UCSD-AML1 (cell line): ENCODE results near the gene SHB.

Experiments
- DNase-seq: peaks from one replicate; lab custom pipeline; 2025; ENCODE audit not compliant: unreplicated experiment; lab: John Stamatoyannopoulos, UW

SHB gene

DNA sequence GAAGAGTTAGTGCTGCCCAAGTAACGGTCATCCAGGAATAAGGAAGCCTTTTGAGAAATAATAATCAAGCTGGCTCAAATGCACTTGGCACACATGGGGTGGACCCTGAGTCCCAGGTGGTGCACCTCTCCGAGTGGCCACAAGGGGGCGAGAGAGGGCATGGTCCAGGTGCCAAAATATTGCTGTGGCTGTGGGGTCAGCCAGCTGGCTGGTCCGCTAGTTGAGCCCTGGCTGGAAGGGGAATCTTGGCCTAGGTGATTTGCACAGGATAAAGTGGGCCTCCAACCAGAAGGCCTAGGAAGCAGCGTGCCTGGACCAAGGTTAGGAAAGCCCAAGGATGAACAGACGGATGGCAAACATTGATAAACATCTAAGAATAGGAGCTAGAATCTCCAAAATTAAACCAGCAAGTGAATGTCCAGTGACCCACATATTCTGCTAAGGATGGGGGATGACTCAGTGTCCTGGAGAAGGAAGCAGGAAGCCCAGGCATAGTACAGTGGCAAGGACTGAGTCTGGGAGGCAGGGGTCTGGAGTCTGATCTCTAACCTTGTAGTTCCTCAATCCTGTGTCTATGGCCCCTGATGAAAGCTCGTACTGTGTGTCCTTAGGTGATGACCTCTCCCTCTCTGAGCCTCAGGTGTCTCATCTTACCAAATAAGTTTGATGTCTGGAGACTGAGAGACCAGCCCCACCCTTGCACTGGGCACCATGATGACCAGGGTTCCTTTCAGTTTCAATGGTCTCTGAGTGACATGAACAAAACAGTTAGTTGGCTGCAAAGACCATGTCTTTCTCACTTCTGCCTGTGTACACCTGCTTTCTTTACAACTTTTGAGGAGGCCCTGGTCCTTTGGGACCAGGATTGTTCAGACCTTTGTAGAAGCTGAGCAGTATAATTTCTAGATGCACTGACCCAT, 19.2 kb upstream of the SHB start:
- peak; percentile 66 for DNase-seq

DNA sequence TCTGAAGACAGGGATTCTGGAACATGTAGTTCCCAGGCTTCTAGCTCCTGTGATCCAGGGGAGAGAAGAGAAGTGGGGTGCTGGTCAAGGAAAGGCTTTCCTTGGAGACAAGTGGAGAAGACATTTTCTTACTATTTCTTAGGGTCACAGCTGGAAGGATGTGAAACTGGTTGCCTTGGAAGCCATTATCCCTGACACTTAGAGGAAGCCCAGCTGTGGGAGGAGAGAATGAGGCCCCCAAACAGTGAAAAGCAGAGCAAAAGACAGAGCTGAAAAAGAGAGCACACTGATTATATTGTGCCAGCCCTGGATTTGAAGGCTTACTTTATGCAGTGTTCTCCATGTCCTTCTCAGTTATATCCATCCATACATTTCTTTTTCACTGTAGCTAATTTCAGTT, 17.5 kb upstream of the SHB start:
- DNase-seq: no peak

DNA sequence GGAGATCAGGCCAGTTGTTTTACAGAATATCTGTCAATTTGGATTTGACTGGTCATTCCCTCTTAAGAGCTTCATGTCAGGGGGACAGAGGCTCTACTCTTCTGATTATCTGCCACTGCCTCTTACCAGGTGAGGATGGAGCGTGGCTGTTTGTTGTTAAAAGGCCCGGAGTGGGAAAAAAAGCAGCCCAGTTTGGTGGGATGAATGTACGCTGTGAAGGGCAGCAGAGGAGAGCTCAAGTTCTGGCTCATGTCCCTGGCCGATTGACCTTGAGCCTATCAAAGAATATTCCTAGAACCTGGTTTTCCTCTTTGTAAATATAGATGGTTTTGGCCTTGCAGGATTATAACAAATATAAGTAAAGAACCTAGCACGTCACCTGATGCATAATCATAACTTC, 16.3 kb upstream of the SHB start:
- no peak for DNase-seq

DNA sequence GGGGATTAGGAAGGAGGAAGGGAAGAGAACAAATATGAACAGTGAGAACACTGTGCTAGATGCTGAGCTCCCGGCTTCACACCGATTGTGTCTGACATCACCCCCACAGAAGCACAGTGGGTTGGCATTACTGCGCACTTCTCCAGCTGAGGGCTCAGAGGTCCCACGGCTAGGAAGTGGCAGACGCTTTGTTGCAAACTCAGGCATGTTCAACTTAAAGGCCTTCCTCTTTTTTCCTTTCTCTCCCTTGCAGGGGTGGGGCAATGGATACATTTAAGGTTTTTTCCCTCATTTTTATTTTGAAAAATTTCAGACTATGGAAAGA, 15.5 kb upstream of the SHB start:
- peak; percentile 48 for DNase-seq

DNA sequence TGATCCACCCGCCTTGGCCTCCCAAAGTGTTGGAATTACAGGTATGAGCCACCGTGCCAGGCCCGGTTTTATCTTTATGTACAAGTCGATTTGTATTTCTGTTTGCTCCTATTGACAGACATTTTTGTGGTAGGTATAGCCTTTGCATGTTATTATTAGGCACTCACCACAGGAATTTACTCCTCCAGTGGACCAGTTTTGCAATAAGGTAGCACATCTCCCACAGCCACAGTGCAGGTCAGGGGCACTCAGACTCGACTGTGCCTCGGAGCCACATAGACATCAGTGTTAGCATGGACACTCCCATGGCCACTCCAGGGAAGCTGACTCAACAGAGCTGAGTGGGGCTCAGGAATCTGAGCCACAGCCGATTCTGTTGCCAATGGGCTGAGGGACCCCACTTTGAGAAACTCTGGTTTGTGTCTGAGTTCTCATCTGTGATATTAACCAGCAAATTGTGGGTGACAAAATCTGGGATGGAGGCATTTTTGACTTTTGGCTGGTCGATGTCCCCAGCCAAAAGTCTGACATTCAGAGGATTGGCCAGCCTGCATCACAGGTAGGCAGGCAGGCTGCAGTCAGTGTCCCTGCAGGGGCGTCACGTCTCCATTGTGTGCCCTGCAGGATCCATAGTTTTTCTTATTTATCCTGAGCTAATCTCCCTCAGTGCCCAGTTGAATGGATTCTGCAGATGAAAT, 15.0 kb upstream of the SHB start:
- no peak for DNase-seq

DNA sequence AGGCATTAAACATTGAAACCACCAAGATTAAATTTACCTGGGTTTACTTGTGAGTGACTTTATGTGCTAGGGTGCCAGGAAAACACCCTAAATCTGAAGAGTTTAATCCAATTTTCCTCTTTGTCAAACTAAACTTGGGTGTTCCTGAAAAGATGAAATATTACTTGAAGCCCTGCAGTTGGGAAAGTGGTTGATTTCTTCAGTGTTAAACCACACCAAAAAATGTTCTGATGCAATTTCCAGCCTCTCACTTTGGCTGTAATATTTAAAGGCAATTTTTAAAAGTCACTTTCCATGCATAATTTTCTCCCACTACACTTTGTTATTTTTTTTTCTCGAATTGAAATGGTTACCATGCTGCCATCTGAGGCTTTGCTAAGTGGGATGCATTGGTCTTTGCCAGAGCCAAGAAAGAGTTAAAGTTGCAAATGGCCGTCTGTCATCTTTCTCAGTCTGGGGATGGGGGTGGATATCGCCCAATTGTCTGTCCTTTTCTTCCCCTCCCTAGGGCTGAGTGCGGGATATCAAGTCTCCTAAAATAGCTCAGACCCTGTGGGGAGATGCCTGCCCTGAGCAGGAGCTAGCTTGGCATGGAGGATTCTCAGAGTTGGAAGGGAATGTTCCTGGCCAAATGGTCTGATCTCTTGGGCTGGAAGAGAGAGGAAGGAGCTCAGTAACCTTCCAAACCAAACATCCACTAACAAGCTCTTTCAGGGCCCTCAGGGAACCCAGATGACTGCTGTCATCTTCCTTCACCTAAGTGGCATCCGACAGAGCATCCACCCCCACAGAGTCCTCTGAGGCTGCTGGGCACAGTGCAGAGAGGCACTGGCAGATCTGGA, 13.6 kb upstream of the SHB start:
- DNase-seq: no peak

DNA sequence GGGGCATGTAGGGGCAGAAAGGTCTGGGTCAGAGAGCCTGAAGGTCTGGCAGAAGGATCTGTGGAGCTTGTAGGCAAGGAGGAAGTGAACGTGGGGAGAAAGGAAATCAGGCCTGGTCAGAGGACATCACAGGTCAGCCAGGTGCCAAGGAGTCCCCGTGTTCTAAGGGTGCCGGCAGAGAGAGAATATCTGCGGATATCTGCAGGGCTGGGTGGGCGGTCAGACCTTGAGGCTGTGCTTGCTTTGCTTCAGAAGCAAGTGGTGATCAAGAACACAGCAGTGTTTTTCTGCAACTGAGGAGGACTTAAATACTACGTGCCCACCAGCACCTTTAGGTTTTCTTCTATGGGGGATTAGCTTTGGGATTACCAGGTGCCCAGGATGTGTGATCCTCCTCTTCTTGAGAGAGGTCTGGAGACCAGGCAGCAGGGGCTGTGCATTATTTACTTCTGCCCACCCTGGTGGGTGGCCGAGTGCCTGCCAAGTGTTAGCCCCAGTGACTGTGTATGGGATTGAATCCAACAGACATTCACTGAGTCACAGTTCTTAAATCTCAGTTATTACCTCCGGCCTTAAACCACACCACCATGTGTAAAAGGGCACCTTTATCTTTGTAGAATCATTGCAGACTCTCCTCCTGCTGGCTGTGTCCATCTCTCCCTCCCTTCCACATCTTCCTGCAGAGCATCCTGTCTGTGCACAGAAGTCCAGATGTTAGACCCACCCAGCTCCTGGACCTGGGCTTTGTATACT, 12.5 kb upstream of the SHB start:
- no peak for DNase-seq

DNA sequence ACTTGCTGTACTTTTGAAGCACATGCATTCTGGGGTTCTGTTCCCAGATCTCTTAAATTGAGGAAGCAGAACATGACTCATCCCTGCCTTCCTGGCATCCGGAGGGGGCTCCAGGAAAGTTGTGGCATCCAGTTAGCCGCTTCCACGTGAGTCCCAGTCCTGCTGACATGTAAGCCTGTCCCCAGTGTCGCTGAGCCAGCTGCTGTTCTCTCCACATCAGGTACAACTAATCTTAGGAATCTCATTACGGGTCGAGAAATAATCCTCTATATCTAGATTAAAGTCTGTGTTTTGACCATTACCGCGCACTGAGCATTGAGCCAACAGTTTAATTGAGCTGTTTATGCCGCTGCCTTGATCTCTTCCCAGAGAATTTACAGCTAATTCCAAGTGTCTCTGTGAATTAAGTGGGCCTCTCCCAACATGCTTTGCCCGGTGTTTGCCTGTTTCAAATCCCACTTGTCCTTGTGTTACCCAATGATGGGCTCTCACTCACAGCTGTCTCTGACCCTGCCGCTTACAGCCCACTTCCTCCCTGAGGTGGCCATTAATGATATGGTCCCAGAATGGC, 10.5 kb upstream of the SHB start:
- peak; percentile 43 for DNase-seq

DNA sequence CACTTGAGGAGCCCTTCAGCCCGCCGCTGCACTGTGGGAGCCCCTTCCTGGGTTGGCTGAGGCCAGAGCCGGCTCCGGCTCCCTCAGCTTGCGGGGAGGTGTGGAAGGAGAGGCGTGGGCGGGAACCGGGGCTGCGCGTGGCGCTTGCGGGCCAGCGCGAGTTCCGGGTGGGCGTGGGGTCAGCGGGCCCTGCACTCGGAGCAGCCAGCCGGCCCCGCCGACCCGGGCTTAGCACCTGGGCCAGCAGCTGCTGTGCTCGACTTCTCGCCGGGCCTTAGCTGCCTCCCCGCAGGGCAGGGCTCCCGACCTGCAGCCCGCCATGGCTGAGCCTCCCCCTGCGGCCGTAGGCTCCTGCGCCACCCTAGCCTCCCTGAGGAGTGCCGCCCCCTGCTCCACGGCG, 6.2 kb upstream of the SHB start:
- DNase-seq: no peak

DNA sequence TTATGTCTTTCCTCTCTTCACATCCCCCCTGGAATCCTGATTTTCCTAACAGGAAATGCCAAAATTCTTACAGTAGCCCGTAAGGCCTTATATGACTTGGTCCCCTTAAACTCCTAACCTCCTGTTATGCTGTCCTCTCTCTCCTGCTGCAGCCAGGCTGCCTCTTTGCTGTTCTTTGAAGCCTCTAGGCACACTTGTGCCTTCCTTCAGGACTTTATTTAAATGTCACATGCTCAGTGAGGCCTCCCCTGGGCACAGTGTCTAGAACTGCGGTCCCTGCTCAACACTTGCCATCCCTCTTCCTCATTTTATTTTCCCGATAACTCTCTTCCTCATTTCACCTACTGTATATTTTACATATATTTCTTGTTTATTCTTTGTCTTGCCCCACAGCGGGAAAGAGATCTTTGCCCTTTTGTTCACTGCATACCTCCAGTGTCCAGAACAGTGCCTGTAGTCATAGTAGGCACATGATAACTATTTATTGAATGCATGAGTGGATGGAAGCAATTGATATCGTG, 5.5 kb upstream of the SHB start:
- peak; percentile 35 for DNase-seq

DNA sequence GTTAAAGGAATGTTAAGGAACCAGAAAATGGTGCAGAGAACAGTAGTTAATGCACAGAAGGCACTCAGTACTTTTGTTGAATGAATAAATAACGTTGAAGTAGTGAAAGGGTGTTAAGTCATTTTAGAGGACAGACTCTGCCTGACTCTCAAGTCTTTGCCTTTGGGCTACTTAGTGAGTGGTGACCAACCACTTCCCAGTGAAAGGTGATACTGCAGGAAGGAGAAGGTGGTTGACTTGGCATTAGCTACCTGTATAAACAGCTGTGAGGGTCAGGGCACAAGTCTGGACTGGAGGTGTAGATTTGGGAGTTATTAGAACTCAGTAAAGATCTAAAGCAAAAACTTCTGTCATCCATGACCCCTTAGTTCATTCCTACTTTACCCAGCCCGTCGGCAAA, 4.9 kb upstream of the SHB start:
- DNase-seq: no peak

DNA sequence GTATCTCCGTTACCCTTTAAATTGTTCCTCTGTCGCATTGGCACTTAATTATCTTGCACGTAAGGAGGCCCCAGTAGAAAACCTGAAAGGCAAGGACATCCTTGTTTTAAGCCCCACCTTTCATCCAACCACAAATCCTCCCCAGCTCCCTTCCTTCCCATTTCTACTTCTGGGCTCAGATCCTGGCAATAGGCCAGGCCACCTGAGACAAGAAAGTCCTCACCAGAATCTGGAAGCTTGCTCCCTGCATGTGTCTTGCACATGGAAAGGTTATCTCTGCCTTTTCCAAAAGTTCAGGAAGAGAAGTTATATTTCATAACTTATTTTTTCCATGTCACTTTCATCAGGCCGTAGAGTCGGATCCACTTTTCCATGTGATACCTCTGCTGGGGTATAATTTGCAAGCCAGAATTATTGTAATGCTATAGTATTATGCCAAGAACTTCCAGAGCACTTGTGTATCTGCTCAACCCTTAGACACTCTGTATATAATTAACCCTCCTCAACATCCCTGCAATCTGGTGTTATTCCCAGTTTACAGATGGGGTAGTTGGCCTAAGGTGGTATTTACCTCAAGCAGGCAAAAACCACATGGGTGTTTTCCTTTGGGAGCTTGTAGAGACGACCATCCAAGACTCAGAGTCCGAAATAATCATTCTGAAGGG, 2.6 kb upstream of the SHB start:
- no peak for DNase-seq

DNA sequence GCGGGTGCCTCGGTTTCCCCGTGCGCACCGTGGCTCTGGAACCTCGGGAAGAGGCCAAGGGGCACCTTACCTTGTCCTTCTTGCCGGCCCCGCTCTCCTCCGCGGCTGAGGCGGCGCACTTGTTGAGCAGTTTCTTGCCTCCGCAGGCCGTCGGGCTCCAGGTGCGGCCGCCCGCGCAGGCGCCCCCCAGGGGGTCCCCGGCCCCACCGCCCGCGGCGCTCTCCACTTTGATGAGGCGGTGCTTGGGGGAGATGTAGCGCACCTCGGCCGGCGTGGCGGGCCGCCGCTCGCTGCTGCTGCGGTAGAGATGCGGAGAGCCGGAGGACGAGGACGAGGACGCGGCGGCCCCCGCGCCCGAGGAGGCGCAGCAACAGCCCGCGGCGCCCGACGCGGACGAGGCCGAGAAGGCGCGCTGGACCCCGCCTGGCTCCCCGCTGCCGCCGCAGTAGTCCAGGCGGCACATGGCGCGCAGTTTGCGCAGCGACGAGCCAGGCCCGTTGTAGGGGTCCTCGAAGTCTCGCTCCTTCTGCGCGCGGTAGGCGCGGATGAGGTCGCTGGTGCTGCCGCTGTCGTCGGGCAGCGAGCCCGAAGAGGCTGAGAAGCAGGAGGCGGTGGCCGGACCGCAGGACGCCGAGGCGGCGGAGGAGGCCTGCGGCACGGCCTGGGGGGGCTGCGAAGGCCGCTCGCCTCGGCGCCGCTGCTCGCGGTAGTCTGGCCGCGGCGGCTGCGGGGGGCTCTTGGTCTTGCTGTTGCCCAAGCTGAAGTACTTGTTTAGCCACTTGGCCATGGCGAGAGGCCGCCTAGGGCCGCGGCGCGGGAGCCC, 957 bp downstream of the SHB start:
- DNase-seq: no peak

DNA sequence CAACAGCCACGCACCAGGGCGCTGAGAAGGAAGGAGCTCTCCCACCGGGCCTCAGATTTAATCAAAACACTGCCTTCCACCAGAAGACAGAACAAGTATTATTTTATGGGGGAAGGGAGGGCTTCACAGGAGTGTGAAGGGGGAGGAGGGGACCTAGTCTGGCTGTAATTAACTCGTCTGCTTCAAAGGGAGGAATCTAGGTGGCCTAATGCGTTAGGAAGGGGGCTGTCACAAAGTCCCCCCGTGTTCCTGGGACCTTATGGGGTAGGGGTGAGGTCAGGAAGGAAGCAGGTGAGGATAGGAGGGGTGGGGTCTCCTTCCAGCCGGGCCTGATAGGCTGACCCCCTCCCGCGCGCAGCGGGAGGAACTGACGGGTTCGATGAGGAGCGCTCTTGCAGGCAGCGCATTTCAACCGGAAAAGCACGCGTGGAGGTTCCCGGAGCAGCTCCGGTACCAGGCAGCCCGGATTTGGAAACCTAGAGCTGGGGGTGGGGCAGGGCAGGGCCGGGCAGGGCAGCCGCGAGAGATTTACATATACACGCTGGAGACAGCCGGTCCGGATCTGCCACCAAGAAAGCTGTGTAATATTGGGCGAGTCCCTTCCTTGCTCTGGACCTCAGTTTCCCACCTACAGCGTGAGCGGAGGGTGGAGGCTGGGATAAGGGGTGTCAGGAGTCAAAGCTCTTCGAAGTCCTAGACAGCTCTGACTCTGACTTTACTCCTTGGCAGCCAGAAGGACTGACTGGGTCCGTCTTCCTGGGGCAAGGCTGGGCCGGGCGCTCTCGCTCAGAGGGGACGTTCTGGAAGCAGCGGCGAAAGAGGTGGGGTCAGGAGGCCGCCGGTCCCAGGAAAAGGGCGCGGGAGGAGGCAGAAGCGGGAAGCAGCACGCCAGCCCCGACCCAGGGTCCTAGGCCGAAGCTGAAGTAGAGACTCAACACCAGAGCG, 1.8 kb downstream of the SHB start:
- DNase-seq: peak; percentile 46

DNA sequence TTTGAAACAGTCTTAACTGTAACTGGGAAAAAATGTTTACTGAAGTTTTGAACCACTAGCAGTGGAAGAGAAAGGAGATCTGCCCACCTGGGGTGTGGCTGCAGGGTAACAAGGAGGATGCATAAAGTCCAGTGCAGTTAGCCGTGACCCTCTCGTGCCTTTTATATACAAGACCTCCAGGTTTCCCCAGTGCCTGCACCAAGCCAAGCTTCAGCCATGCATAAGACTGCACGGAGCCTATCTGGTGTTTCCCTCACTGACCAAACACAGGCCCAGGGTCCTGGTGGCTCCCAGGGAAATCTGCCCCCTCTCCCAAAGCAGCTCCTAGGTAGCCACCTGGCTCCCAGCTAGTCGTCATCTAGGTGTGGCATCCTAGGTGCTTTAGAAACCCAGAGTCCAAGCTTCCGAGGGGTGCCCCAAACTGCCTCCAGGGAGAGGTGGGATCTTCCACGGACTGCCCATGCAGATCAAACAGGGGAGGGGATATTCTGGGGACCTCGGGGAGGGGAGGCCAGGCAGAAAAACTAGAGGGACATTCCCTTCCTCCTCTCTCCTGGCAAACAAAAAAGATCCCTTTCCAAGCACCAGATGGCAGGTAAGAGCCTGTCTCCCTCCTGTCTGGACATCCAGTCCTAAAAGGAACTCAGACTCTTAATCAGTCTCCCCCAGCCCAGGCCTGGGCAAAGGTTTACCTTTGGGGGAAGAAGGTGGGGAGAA, 2.7 kb downstream of the SHB start:
- DNase-seq: no peak

DNA sequence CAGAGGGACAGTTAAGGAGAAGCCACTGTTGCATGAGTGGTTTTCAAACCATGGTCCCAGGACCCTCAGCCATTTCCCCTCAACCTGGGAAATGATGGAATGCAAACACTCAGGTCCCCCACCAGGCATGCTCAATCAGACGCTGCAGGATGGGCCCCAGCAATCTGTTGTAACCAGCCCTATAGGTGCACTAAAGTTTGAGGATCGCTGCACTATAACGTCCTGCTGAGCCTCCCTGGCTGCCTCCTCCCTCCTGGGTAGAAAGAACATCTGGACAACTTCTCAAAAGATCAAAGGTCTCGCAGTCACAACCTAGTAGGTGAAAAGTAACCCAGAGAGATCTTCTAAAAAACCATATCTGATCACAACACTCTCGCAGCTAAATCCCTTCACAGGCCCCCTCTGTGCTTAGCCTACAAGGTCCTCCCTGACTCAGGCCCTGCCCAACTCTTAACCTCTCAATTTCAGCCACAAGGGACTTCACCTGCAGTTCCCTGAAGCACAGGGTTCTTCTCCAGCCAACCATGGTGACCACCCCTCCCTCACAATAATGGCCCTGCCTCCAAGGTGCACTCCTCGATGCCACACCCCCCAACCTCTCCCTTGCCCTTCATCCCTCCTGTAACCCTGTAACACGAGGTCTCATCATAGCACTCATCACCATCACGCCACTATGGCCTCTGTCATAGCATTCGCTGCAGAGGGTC, 3.5 kb downstream of the SHB start:
- no peak for DNase-seq
